Kidney capillary endothelial cell (primary cell): ENCODE results near the gene HAUS1.
A peak's percentile ranks its signal among the peaks of the same experiment; 100 is the strongest.
"Not testable (repeated sequence)": the region's sequence is repeated elsewhere in the genome, so short reads cannot be mapped to it uniquely, and the experiment has no call there.

Experiments
- DNase-seq: peaks from one replicate; pipeline ENCODE4 v3.0.0-alpha.2; 2018; ENCODE audit warnings: low spot score

HAUS1 gene

DNA sequence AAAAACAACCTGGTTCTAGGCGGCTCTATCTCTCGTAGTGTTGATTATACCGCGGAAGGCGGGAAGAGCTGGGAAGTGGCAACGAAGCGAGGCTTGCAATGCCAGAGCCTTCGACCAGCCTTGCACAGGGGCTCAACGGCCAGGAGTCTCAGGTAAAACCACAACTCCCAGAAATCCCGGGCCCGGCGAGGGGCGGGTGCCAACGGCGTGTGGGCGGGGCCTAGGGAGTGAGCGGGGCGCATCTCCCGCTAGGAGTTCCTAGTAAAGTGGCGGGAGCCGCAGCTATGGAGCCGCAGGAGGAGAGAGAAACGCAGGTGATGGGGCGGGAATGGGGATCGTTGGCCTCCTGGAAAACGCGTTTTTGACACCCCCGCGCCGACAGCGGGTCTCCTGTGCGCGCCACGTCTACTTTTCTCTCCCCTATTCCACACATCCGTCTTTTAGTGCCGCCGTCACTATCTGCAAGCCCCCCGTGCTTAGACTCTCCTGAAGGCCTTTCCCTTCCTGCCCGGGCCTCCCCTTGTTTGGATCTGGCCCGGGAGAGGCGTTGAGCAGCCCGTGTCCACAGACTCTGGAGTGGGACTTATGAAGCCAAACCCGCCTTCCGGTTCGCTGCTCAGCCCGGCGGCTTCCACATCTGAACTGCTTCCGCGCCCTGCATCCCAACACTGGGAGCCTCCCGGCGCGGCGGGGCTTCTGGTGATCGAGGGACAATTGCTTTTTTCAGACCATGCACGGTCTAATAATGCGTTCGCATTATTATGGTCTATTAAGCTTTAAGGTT is at the start of gene HAUS1:
Gene HAUS1, plus strand, starts transcription at position 258 of the 784 bp plus-strand sequence. Its CDS starts 27 bp downstream, at position 285.
- peak; percentile 85 for DNase-seq

DNA sequence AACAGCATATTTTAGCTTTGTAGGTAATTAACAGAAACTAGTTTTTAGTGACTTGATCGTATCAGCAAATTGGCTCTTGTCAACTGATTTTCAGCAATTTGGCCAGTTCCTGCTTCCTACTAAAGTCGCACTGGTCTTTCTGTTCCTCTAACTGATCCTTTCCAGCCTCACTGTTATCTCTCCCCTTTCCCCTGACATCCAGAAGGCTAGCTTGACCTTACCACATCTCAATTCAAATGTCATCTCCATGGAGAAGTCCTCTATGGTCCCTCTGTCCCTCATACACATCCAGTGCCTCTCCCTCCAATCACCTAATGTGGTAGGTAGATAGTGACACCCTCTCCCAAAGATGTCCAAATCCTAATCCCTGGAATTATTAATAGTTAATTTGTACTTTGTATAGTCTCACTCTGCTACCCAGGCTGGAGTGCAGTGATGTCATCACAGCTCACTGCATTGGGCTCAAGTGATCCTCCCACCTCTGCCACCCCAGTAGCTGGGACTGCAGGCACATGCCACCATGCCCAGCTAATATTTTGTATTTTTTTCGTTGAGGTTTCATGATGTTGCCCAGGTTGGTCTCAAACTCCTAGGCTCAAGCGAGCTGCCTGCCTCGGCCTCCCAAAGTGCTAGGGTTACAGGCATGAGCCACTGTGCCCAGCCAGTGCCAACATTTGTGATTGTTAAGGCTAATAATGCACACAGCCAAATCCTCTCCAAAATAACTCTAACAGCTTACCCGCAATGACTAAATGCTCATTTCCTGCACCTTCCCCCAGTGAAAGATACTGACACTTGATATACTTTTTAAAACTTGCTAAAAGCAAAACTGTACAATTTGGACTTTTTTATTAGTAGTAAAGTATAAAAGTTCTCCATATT is 49.0 kb upstream of the HAUS1 start:
- DNase-seq: no peak

DNA sequence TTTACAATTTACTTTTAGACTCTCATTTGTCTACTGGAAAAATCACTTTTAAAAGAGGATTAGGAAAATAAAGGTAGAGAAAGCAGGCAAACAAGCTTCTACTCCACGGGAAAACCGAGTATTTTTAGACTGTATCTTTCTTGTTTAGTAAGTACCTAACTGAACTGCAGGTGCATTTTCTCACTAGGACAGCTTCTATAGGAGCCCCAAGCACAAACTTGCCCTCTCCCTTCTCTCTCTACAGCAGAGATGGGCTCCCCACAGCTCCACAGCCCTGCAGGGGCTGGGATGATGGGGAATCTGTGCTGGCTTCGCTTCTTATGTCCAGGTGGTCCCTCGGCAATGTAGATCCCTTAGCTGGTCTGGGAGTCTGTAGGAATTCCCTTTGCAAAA is 48.4 kb upstream of the HAUS1 start:
- no peak for DNase-seq

DNA sequence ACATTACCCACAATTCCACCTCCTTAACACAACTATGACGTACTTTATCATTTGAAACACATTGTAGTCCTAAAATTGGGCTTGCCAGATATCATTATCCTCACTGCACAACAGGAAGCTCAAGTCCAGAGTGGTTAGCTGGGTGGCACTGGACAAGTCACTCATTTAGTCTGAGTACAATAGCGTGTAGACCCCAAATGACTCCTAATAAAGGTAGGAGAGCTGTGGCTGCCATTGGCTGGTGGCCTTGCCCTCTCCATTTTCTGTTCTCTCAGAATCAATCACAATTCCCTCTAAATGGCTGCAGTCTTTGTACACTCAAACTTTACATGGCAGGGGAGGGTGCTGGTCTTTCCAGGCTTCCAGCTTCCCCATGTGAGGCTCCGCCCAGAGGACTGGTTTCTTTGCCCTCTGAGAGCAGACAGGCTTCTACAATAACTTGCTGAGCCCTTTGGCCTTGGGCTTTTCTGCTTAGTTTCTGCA is 43.8 kb upstream of the HAUS1 start:
- DNase-seq: no peak

DNA sequence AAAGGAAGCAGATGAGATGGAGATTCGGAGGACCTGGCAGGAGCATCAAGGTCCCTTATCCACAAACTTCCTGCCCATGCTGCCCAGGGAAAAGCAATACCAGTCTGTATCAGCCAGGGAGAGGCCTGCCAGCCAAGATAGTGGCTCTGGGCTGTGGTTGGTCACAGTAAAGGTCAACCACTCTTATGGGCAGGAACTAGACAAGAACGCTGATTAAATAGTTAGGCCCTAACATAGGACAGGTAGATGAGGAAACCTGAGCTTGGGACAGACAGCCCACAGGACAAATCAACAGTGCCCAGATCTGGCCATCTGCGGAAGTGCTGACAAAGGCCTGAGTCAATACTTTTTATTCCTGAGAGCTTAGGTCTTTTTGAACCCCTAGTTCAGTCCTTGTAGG is 42.8 kb upstream of the HAUS1 start:
- DNase-seq: no peak

DNA sequence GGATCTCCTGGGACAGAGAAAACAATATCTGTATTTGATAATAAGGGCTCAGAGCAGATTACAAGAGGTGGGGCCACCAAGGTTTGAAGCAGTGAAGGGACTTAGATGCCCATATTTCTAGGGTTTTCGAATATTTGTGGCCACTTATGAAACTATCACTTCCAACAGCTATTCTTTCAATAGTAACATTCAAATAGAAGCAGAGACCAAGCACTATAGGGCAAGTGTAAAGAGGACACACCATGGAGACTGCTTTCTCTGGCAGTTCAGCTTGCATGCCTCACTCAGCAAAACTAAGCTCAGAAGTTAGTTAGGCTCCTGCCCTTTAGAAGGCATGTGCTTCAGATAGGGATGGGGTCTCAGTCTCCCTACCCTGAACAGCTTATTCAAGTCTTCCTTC is 42.4 kb upstream of the HAUS1 start:
- DNase-seq: no peak

GRCh38 chr18:46062781-46063180 is 41.4 kb upstream of the HAUS1 start:
- DNase-seq: no peak

DNA sequence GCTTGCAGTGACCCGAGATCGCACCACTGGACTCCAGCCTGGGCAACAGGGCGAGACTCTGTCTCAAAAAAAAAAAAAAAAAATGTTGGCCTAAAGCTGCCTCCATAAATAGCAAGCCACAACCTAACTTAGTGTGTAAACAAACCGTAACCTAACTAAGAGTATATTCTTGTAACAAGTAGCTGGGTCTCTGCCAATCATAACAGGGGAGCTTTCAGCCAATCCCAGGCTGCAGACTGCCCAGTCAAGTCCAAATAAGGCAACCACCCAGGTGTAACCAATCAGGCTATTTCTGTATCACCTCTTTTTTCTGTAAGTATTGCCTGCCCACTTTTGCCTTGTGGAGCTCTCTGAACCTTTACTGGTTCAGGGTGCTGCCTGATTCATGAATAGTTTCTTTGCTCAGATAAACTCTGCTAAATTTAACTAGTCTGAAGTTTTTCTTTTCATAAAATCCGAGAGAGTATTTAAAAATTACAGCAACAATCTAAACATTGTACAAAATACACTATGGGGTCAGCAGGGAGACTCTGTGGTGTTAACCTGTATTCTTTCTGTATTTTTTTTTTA is 36.7 kb upstream of the HAUS1 start:
- DNase-seq: no peak

- no peak for DNase-seq
Observed at GRCh38 chr18:46068763-46069162, 35.4 kb upstream of the HAUS1 start.

DNA sequence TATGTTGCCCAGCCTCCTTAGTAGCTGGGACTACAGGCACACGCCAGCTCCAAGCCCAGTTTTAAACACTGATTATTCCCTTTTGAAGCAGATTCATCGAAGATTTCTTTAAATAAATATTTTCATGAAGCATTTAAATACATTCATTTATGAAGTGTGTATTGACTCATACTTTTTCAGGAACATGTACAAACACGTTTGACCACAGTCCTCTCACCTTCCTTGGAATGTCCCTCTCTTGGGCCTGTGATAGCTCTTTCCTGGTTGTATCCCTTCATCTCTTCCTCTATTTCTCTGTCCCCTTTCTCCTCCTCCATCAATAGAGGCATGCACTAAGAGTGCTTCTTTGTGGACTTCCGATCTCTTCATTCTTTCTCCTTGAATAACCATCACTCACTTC is 34.7 kb upstream of the HAUS1 start:
- no peak for DNase-seq

DNA sequence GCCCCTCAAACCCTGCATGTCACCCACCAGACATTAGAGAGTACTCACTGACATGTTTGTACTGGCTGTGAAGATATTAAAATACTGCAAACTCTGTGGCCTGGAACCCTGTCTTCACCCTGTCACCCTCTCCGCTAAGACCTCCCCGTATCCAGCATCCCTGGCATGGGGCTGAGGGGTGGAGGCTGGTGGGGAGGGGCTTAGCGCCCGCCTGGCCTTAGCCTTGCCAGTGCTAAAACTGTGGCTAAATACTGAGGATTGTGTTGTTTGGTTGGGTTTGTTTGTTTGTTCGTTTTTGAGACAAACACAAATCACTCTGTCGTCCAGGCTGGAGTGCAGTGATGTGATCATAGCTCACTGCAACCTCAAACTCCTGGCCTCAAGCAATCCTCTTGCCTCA is 34.0 kb upstream of the HAUS1 start:
- DNase-seq: no peak

DNA sequence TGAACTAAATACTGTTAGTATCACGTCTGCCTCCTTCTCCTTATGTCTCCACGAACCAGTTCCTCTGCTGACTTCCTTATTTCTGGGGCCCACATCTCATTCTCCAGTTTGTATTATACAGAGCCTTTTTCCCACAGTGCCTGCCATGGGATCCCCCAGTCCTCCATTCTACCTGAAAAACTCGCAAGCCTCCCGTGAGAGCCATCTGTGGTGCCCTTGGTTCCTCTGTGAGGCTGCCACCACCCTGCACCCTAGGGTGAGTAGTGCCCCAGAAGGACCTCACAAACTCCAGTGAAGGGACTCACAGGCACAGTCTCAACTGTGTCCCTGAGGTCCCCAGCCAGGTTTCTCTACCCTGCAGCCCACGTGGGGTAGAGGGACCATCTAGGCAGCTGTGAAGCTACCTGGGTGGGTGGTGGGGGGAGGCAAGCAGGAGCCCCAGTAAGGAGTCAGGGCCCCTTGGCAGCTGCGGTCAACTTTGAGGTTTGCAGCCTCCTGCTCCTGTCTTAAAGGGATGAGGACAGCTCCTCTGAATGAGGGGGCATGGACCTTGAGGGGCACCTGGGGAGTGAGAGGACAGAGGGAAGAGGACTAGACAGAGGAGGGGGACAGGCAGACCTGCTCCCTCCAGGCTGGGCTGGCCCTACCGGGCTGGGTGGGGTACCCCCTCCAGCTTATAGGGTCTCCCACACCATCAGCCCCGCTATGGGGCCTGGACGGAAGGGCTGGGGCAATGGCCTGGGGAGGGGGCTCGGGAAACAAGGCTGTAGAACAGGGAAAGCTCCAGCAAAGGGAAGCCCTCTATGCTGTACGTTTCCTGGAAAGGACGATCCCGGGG is 33.2 kb upstream of the HAUS1 start:
- no peak for DNase-seq

DNA sequence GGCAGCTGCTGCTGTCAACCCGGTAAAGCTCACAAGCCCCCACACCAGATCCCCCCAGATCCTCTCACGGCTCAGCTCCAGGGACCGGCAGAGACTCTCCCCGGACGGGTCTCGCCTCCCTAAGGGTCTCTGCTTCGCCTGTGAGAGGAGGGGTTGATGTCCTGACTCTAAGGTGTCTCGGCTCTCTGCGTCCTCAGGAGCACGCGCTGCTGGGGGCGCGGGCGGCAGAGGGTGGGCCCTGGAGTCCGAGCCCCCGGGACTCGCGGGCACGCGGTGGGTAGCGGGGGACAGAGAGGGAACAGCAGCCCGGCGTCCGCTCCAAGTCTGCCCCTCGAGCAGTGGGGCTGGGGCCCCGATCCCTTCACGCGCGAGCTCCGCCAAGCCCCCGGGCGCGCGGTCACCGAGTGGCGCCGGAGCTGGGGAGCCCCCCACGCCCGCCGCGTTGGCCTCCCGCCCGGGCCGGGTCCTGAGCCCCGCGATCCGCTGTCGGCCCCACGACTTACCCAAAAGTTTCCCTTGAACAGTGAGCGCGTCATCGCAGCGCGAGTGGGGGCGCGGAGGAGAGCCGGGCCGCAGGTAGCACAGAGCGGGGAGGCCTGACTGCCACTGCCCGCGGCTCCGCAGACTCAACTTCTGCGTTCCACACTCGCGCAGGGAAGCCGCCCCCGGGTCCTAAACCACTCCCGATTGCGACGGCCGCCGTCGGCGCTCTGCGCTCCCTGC is 32.4 kb upstream of the HAUS1 start, which contains the start of gene PSTPIP2:
Gene PSTPIP2, minus strand, starts transcription at position 608 of the 723 bp plus-strand sequence. Its CDS starts 72 bp downstream, at position 536.
- DNase-seq: peak; percentile 20

GRCh38 chr18:46072376-46072867 is 31.8 kb upstream of the HAUS1 start:
- DNase-seq: no peak

- DNase-seq: no peak
Observed at GRCh38 chr18:46072959-46073358, 31.2 kb upstream of the HAUS1 start.

GRCh38 chr18:46073474-46074331 is 30.5 kb upstream of the HAUS1 start:
- peak; percentile 67 for DNase-seq

DNA sequence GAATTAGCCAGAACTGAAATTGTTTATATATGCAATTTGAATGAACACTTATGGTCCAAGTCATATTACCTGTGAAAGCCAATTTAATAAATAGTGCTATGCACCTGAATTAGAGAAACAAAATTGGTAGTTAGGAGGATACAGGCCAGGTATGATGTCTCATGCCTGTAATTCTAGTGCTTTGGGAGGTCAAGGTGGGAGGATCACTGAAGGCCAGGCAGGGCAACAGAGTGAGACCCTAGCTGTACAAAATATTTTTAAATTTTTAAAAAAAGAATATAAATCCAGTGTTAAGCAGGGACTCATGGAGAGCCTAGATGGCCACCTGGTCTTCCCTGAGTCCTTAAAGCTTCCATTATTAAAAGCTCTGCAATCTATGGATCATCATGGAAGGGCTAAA is 24.8 kb upstream of the HAUS1 start:
- DNase-seq: no peak

GRCh38 chr18:46080156-46080555 is 24.0 kb upstream of the HAUS1 start:
- no peak for DNase-seq

DNA sequence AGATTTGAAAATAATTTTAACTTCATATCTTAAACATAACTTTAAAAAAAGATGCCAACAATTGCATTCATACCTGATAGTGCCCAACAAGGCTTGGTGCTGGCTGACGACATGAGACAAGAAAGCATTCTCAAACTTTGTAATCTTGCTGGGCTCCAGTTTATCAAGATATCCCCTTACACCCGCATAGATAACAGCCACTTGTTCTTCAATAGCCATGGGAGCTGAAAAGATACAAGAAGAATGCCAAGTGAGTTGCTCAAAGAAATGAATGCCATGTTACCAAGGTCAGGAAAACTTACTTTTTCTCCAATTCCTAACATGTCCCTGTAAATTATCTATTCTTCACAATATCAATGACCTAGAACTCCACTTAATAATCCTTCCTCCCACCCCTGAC is 19.8 kb upstream of the HAUS1 start:
- no peak for DNase-seq

DNA sequence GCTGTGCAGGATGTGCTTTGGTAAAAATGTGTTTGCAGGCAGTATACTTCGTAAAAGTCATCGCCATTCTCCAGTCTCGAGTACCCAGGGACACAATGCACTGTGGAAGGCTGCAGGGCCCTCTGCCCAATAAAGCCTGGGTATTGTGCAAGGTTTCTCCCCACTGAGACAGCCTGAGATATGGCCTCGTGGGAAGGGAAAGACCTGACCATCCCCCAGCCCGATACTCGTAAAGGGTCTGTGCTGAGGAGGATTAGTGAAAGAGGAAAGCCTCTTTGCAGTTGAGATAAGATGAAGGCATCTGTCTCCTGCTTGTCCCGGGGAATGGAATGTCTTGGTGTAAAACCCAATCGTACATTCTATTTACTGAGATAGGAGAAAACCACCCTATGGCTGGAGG is 15.7 kb upstream of the HAUS1 start:
- not testable (repeated sequence) for DNase-seq
